Diencephalon (tissue), 1 donor: ENCODE results near the gene RPP25L. TPM values are rescaled to one million over a fixed set of nuclear protein-coding genes. Genes with fewer than 3 reads are reported as not detected.

Experiments
- small RNA-seq: library from RNA; depleted of rRNA; stranded (forward); fragments of <200 nt; gene quantifications from one replicate; pipeline ENCODE3, GENCODE V24; 2014
- total RNA-seq: library from RNA; depleted of rRNA; stranded (reverse); fragments of >200 nt; gene quantifications from one replicate; pipeline ENCODE4 v1.2.3, GENCODE V29; 2014

Gene RPP25L
- total RNA-seq = 12.7 TPM

GRCh38 chr9:34611811-34612787 lies at the start of gene RPP25L:
TSS of gene RPP25L (minus strand) at chr9:34612097. CDS start at chr9:34611296, 801 bp downstream.

GRCh38 chr9:34651876-34652601 lies 40.1 kb upstream of the RPP25L start, which contains the start of gene IL11RA:
TSS of gene IL11RA (plus strand) at chr9:34652185. CDS start at chr9:34655218, 3,033 bp downstream.

GRCh38 chr9:34646211-34647083 lies 34.5 kb upstream of the RPP25L start, which contains the start of gene GALT:
TSS of gene GALT (plus strand) at chr9:34646675. CDS start at chr9:34646705, 30 bp downstream.

GRCh38 chr9:34637356-34638137 lies 25.6 kb upstream of the RPP25L start, which contains the start of gene SIGMAR1:
TSS of gene SIGMAR1 (minus strand) at chr9:34637787. CDS start at chr9:34637697, 90 bp downstream.

GRCh38 chr9:34628656-34629490 lies 17.0 kb upstream of the RPP25L start, which contains the start of gene ARID3C:
TSS of gene ARID3C (minus strand) at chr9:34629066. CDS start at chr9:34628014, 1,052 bp downstream.

GRCh38 chr9:34620061-34620994 lies 8.4 kb upstream of the RPP25L start, which contains the start of gene DCTN3:
TSS of gene DCTN3 (minus strand) at chr9:34620495. CDS start at chr9:34620464, 31 bp downstream.

GRCh38 chr9:34589636-34590380 lies 22.1 kb downstream of the RPP25L start, which contains the start of gene CNTFR:
TSS of gene CNTFR (minus strand) at chr9:34589724. CDS start at chr9:34568981, 20,743 bp downstream.

Small RNA genes lying within 50 kb of the gene (small RNA-seq; reads per million reads assigned to genes)
- not detected for gene CCL27

Other genes starting within 250 kb of the RPP25L start
- 6.2 TPM for gene MYORG, start 235.2 kb downstream of the RPP25L start, total RNA-seq
- gene FAM219A, start 153.5 kb downstream of the RPP25L start, total RNA-seq = 36.4 TPM
- 4.4 TPM for gene DNAI1, start 153.3 kb downstream of the RPP25L start, total RNA-seq
- 58.8 TPM for gene ENHO, start 89.1 kb downstream of the RPP25L start, total RNA-seq
- 17.5 TPM for gene CNTFR, start 22.4 kb downstream of the RPP25L start, total RNA-seq
- gene DCTN3, start 8.4 kb upstream of the RPP25L start, total RNA-seq = 150 TPM
- 0.69 TPM for gene ARID3C, start 17.0 kb upstream of the RPP25L start, total RNA-seq
- gene SIGMAR1, start 25.7 kb upstream of the RPP25L start, total RNA-seq = 25.1 TPM
- gene GALT, start 34.6 kb upstream of the RPP25L start, total RNA-seq = 42.7 TPM
- 7.2 TPM for gene IL11RA, start 40.1 kb upstream of the RPP25L start, total RNA-seq
- gene CCL27, start 50.6 kb upstream of the RPP25L start, total RNA-seq = 0.69 TPM
- not detected for gene CCL19, start 79.2 kb upstream of the RPP25L start, total RNA-seq
- gene CCL21, start 98.0 kb upstream of the RPP25L start, total RNA-seq = not detected